ENCODE measurements around the gene SATB1. TPM values are rescaled to one million over a fixed set of nuclear protein-coding genes. Genes with fewer than 3 reads are reported as not detected.
"Not testable (repeated sequence)": the region's sequence is repeated elsewhere in the genome, so short reads cannot be mapped to it uniquely, and the experiment has no call there.

SATB1 gene
- 10 to 100 TPM; 10.8 to 10.9 TPM for total RNA-seq
- long read RNA-seq, donor 1, full-length matches to known transcripts = 3 of 5 reads
- long read RNA-seq, donor 1, partial matches to known transcripts = 0 of 5 reads
- long read RNA-seq, donor 1, other reads (novel, unspliced or antisense) = 2 of 5 reads
- long read RNA-seq, donor 2, full-length matches to known transcripts = 1 of 6 reads
- long read RNA-seq, donor 2, partial matches to known transcripts = 5 of 6 reads
- long read RNA-seq, donor 2, other reads (novel, unspliced or antisense) = 0 of 6 reads

DNA sequence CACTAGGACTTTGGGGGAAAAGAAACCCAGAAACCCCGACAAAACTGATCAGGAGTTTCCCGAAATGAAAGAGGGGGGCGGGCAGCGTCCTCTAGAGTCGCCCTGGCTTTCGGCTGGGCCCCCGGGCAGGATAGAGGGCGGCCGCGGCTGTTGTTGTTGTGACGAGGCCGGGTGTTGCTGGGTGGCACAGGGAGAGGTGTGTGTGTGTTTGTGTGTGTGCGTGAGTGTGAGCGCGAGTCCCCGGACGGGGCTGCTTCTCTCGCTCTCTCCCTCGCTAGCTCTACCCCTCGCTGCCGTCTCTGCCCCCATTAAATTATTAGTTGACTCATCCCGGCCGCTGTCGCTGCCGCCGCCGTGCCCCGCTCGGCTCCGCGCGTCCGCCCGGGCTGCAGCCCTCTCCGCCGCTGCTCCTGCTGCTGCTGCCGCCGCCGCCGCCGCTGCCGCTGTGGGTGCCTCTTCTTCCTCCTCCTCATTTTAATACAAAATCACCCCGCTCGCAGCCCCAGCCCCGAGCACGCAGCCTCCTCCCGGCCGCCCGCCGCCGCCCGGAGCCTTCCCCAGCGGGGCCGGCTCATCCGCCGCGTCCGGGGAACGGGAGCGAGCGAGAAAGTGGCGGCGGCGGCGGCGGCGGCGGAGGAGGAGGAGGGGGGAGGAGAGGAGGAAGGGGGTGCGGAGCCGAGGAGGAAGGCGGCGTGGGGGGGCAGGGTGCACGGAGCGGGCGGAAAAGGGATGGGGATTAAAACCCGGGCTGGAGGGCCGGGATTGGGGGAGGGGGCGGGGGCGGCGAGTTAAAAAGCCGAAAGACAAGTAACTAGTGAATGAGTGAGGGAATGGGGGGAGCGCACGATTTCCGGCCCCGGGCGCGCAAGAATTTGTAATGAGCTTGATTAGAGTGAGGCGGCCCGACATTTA lies at the start of gene SATB1:
Gene SATB1, minus strand, starts transcription at position 611 of the 912 bp plus-strand sequence. CDS start 4,372 bp downstream, outside the sequence.
- DNase-seq (ENCODE audit: low spot score) = peak; percentile 92
- intact Hi-C loops (cut with DNase I) = no loop called here

DNA sequence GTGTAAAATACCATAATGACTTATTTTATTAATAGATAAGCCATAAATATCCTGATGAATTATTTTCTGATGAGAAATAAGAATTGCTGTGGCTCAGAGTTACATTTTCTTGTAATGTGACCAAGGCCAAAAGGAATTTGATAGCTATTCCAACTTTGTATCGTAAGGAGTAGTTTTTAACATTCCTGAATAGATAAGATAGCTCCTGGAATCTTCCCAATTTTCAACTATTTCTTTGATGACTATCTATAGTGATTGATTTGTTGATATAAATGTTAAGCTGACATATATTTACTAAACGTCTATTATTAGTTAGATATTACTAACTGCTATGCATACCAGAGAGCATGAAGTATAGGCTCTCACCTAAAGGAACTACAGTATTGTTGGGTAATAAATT lies 49.1 kb upstream of the SATB1 start:
- intact Hi-C loops (cut with DNase I) = no loop called here
- no peak for DNase-seq (ENCODE audit: low spot score)

DNA sequence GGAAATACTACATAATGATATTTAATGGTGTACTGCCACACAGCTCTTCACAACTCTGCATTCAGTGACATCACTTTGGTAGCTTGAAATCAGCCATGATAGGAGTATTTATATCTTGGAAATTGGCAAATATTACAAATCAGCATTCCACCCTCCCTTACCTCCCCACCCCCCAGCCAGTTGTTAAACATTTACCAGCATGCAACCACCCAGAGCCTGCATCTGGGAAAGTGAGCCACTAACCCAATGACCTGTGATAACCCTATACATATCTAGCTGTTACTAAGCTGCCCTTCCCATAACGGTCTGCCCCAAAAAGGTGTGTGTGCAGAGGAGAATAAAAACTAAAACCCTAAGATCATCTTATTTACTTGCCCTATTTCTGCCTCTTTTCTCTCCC lies 44.6 kb upstream of the SATB1 start:
- intact Hi-C loops (cut with DNase I) = no loop called here
- no peak for DNase-seq (ENCODE audit: low spot score)

DNA sequence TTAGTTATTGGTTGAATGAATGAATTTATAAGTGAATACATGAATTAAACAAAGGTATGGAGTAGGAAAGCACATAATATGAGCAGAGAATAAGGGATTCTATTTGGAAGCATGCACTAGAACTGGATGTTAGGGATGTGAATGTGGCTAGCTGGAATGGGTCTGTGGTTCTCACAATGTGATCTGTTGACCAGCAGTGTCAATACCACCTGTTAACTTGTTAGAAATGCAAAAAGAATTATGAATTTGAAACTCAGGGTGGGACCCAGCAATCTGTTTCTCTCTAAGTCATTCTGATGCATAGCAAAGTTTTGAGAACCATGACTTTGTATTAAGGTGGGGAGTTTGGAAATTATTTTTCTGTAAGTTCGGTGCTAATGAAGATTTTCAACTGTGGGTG lies 41.0 kb upstream of the SATB1 start:
- no peak for DNase-seq (ENCODE audit: low spot score)

DNA sequence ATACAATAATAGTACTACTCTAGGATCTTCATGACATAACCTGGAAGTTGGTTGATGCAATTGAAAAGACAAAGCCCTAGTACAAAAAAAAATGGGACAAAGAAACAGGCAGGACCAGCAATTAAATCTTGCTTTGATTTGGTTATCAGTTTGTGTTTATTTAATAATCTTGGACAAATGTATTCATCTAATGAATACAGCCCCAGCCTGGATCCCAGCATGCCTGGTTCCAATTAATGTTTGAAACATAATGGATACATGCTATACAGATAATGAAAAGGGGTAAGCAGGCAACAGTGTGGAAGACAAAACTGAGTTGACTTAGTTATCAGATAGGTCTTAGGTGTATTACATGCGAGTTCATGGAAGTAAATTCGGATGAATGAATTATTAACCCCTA lies 29.6 kb upstream of the SATB1 start:
- DNase-seq (ENCODE audit: low spot score) = no peak
- intact Hi-C loops (cut with DNase I) = no loop called here

More for the DNA sequence above, 41.0 kb upstream of the SATB1 start:
- intact Hi-C loops (cut with DNase I) = no loop called here

DNA sequence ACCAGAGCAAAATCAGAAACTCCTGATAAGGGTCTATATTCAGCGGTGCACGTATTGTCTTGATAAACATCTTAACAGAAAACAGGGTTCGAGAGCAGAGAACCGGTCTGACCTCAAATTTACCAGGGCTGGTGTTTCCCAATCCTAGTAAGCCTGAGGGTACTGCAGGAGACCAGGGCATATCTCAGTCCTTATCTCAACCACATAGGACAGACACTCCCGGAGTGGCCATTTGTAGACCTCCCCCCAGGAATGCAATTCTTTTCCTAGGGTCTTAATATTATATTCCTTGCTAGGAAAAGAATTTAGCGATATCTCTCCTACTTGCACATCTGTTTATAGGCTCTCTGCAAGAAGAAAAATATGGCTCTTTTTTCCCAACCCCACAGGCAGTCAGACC lies 24.5 kb upstream of the SATB1 start:
- intact Hi-C loops (cut with DNase I); DNase-seq (ENCODE audit: low spot score): not testable (repeated sequence)

DNA sequence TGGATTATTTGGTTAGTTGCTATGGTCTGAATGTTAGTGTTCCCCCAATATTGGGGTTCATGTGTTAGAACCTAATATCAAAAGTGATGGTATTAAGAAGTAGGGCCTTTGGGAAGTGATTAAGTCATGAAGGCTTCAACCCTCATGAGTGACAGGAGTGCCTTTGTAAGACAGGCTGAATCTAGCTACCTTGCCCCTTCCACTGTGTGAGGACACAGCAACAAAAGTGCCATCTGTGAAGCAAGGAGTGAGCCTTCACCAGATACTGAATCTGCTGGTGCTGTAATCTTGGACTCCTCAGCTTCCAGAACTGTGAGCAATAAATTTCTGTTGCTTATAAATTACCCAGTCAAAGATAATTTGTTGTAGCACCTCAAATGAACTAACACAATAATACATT lies 22.6 kb upstream of the SATB1 start:
- intact Hi-C loops (cut with DNase I) = no loop called here
- DNase-seq (ENCODE audit: low spot score) = no peak

DNA sequence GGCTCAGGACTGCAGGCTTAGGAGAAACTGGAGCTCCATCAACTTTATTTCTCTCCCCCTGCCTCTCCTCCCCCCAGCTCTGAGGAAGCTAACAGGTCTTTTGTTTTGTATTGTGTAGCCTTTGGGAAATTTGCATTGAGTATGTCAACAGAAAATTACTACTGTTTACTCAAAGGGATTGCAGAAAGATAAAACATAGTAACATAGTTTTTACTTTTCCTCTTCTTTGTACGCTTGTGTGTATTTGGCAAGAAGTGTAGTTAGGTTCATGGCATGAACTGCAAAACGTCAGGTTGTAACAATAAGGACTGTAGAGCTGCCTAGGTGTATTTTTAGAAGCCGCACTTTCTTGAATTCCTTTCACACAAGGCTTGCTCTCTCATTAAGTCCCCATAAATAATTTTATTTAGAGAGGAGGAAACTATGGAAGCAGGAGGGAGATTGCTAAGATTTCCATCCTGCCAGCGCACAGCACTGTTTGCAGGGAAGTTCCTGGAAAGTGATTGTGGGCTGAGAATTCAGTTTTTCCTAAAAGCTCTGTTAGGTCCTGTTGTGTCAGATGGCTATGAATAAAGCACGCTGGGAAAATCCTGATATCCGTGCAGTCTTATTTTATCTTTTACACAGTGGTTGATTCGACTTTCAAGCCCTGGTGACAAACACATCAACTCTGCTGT lies 21.1 kb upstream of the SATB1 start:
- intact Hi-C loops (cut with DNase I) = no loop called here
- DNase-seq (ENCODE audit: low spot score) = no peak

DNA sequence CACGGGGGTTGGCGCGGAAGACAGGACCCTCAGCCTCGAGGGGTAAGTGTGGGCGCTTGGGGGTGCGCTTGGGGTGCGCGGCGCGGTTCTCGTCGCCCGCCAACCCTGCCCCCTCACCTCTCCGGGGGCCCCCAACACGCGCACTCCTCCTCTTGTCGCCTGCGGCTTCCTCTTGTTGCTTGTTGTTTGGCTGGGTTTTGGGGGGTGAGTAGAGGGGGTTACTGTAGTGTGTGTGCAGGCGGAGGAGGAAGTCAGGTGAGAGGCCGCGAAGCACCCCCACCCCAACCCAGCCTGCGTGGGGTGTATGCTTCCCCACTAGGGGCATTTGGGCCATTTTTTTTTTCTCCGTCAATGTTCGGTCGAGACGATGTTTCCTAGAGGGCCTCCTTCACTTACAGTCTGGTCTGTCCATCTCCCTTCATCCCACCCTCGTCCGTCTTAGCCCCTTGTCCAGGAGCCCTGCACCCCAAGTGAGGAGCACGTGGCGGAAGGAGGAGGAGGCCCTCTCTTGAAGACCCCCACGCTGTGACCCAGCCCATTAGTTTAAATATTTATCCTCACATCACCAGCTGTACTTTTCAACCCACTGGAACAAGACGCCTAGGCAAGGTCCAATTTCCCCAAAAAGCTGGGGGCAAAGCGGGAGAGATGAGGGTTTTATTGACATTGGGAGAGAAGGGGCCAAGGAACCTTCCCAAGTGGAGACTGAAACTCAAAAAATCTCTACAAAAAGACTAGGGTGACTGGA lies 20.4 kb upstream of the SATB1 start:
- intact Hi-C loops (cut with DNase I) = no loop called here
- DNase-seq (ENCODE audit: low spot score) = no peak

DNA sequence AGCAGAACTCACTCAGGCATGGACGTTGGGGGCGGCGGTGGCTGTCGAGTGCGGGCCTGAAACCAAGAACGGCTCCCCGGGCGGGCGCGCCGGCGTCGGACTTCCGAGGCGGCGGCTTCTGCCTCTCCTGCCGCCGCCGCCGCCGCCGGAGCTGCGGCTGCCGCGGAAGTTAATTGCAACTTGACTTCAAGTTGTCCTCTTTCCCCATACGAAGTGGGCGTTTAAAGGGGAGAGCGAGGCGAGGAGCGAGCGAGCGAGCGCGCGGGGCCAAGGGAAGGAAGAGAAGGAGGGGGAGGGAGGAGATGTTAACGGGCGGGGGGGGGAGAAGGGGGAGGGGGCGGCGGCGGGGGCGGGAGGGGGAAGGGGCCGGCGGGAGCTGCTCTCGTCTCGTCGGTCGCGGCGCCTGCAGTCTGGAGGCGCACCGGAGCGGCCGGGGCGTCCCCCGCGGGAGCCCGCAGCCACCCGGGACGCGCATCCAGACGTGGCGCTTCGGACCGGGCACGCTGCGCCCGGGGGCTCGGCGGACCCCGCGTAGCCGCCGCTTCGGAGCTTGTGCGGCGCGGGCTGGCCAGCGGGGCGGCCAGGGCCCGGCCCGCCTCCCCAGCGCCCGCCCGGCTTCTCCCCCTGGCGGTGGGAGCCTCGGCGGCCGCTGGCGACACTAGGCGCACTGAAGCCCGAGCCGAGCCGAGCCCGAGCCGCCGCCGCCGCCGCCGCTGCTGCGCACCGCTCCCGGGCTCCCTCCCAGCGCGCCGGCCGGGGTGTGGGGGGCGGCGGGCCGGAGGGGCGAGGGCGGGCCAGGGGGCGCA lies 19.7 kb upstream of the SATB1 start:
- intact Hi-C loops (cut with DNase I) = no loop called here
- DNase-seq (ENCODE audit: low spot score) = peak; percentile 92

DNA sequence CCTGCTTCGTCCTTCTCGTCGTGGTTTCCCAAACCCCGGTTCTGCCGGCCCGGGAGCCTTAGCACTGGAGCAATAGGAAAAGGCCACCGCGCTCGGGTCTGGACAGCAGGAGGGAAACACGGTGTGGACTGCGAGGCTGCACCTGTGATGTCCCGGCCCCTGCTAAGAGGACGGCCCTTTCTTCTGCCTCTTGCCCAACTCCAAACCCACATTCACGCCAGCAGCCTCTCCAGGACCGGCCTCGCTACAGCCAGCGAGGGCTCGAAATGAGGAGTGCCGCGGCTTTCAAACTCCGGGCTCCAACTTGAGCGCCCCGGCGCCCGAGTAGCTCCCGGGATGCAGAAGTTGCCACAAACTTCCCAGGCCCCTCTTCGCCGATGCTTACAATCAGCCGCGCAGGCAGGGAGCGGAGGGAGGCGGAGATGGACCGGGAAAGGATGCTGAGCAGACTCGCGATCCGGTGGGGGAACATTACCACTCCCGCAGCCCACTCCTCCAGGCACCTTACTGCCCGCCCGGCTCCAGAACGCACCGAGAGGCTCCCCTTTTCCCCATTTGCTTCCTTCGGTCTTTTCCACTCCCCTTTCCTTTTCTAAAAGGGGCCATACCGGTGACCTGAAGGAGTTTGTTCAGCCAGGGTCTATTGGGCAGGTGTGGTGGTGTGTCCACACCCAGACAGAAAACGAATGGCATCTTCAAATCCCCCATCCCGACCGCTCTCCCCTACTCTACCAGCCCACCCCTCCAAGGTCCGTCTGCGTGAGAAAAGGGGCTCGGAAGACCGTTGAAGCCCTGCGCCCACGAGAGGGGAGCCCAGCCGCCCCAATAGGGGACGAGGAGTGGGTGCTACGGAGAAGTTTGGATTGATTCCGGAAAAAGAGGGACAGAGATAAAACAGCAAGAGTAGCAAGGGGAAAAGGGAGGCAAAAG lies 18.8 kb upstream of the SATB1 start:
- DNase-seq (ENCODE audit: low spot score) = peak; percentile 81
- intact Hi-C loops (cut with DNase I) = no loop called here

DNA sequence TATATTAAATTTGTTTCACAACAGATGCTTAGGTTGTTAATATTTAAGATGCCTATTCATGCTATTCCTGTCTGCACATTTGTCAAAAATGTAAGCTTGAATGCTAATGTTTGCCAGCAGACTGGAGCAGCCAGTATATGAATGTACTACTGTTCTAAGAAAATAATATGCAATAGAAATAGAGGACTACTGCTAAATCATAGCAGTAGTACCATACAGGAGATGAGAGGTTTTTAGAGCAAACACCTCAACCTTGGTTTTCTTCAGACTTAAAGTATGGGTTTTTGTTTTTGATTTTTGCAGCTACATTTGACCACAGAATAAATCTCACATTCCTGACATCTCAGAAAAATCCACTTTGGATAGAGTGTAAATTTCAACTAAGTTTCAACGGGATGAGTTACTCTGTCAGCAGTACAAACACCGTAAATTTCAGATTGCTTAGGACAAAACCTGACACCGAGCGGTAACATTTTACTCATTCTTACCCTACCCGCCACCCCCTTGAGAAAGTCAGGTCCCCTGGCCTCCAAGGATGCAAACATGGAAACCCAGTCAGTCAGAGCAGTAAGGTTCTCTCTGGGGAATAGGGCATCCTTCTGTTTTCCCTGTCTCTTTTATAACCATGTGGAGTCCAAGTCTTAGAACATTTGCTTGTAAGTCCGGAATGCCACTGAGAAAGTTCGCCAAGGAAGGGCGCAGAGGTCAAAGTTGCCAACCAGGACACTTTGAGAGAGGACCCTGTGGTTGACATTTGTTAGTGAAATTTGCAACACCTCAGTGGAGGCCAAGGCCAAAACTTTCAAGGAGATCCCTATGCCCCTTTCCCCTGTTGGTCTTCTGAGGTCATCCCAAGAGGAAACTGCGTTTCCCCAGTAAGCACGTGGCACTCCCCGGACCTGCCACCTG lies 17.9 kb upstream of the SATB1 start:
- intact Hi-C loops (cut with DNase I) = no loop called here
- no peak for DNase-seq (ENCODE audit: low spot score)

DNA sequence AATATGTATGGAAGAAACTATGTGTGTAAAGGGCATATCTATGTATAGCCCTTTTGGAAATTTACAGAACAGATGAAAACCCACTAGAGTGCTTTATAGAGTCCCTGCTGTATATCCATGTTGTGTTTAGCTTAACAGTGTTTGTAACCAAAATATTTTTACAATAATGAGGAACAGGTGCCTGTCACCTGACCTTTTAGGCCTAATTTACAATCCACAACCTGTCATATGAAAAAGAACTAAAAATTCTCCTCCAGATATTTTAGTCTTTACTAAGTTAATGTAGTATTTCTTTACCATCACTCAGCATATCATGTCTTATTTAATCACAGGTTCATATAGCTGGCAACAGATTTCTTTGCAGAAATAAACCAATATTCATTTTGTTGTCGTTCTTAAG lies 16.4 kb upstream of the SATB1 start:
- intact Hi-C loops (cut with DNase I) = no loop called here
- no peak for DNase-seq (ENCODE audit: low spot score)

DNA sequence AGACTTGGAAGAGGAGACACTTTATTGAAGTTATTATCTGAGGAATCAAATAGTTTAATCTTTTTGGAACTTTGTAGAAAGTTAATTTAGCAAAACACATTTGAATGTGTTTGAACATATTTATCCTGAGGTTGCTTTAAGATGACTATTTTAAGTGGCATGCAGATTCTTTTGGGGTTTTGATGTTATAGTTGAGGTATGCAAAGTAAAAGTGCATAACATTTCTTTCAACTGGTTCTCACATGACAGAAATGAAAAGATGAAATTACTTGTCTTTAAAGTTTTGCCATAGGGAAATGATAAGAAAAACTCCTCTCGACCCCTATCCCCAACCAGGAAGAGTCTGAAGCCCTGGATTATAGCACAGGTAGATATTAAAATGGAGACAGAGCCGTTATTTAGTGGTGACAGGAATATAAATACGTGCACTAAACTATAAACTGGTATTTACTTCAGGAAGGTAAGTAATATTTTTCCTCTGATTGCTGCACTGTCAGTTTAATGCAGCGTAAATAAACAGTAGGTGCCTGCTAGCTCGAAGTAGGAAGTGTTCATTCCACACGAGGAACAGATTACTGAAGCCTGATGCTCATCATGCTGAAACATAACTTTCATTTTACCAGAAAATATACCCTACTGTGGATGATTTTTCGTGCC lies 15.1 kb upstream of the SATB1 start:
- no peak for DNase-seq (ENCODE audit: low spot score)
- intact Hi-C loops (cut with DNase I) = no loop called here

DNA sequence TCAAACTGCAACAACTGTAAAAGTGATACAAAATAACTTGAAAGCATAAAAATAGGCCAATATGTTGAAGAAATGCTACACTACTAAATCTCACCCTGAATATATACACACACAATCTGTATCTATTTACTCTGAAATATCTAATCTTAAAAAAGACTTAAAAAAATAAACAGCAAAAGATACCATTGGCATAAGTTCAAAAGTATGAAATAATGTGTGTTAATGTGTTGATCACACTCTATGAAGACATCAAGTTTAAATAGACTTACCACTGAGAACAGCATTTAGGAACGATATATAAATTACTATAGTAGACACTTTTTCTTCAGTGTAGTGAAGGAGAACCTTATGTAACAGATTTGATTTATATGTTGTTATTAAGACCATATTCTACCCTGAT lies 14.1 kb upstream of the SATB1 start:
- no peak for DNase-seq (ENCODE audit: low spot score)
- intact Hi-C loops (cut with DNase I) = no loop called here

DNA sequence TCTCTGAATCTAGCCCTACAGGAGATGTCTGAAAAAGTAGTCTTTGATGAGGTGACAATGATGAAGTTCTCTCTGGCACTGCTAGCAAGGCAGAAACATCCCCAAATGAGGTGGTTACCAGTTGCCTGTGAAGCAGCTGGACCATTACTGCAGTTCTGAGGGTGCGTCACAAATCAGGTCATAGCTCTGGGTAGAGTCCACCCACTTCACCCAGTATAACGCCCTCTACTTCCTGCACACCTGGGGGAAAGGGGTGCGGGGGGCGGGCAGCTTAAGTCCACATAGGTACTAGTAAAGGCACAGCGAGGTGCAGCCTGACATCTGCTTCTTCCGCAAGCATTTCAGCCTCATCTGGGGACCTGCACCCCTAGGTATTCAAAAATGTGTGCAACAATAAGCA lies 13.4 kb upstream of the SATB1 start:
- DNase-seq (ENCODE audit: low spot score) = no peak
- intact Hi-C loops (cut with DNase I) = no loop called here
